ENCODE measurements around the gene ROR1.

ROR1 gene

DNA sequence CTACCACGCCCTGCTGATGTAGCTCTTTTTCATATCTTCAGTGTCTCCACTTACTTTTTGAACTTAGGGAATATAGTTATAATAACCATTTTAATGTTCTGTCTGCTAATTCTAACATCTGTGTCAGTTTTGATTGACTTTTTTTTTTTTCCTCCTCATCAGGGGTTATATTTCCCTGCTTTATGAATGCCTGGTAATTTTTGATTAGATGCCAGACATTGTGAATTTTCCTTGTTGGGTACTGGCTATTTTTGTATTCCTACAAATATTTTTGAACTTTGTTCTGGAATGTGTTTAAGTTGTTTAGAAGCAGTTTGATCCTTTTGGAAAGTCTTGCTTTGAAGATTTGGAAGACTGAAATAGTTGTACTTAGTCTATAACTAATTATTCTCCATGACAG is 82.1 kb downstream of the ROR1 start:
- DNase-seq (ENCODE audit: low read depth), result no peak
- H3K4me3 ChIP-seq (ENCODE audit: low read length), result no peak overlapping the region
- TF ChIP-seq, protein P1, sequence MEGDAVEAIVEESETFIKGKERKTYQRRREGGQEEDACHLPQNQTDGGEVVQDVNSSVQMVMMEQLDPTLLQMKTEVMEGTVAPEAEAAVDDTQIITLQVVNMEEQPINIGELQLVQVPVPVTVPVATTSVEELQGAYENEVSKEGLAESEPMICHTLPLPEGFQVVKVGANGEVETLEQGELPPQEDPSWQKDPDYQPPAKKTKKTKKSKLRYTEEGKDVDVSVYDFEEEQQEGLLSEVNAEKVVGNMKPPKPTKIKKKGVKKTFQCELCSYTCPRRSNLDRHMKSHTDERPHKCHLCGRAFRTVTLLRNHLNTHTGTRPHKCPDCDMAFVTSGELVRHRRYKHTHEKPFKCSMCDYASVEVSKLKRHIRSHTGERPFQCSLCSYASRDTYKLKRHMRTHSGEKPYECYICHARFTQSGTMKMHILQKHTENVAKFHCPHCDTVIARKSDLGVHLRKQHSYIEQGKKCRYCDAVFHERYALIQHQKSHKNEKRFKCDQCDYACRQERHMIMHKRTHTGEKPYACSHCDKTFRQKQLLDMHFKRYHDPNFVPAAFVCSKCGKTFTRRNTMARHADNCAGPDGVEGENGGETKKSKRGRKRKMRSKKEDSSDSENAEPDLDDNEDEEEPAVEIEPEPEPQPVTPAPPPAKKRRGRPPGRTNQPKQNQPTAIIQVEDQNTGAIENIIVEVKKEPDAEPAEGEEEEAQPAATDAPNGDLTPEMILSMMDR (conservative IDR thresholded peaks at IDR 0.05; ENCODE audit: low read depth, low read length), result no peak

DNA sequence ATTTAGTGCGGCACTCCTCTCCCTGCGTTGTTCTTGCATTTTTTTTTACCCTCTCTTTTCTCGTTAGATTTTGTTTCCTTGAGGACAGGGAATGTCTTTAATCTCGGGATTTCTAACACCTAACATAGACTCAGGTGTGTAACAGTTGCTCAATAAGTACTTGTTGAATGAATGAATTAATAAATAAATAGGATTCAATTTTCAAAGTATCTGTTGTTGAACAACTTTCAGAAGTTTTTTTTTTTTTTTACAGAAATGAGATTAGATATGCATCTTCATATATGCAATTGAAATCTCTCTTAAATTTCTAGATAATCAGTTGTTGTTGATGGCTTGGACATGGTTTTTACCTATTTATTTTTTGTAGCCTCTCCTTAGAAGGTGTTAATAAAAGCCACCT is 83.1 kb downstream of the ROR1 start:
- TF ChIP-seq, protein P1 (conservative IDR thresholded peaks at IDR 0.05; ENCODE audit: low read depth, low read length), result no peak

DNA sequence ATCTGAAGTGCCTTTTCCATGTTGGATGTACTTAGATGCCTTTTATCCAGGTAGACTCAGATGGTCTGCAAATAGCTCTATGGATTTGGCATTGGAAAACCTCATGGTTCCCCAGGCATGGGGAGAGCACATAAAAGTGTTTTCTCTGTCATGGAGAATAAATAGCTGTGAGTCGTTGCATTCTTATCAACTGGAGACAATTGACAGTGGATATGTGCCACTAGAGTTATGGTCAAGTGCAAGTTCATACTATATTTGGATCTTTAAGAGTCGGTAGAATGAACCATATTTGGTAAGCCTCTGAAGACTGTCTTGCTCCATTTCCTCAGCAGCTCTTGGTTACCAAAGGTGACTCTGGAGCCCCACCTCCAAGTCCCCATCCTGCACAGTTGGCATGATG is 83.7 kb downstream of the ROR1 start:
- no peak for DNase-seq (ENCODE audit: low read depth)
- TF ChIP-seq, protein P1 (conservative IDR thresholded peaks at IDR 0.05; ENCODE audit: low read depth, low read length), result no peak
- no peak overlapping the region for H3K4me3 ChIP-seq (ENCODE audit: low read length)

More for the DNA sequence above, 83.1 kb downstream of the ROR1 start:
- DNase-seq (ENCODE audit: low read depth), result no peak
- no peak overlapping the region for H3K4me3 ChIP-seq (ENCODE audit: low read length)

DNA sequence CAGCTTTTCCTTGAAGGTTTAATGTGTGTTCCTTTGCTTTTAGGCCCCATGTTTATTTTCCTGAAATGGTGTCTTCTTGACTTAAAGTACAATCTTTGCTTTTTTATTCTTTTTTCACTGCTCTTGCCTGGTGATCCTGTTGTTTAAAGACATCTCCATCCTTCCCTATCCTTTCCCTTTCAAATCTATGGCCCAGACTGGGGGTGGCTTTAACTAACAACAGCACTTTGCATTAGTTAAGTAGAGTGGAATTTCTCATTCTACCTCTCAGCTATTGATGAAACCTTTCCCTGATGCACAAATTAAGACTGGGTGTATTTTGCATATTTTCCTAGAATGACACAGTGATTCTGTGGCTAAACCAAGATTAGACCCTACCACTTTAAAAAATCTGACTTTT is 84.3 kb downstream of the ROR1 start:
- no peak for DNase-seq (ENCODE audit: low read depth)
- TF ChIP-seq, protein P1 (conservative IDR thresholded peaks at IDR 0.05; ENCODE audit: low read depth, low read length), result no peak
- H3K4me3 ChIP-seq (ENCODE audit: low read length), result no peak overlapping the region

DNA sequence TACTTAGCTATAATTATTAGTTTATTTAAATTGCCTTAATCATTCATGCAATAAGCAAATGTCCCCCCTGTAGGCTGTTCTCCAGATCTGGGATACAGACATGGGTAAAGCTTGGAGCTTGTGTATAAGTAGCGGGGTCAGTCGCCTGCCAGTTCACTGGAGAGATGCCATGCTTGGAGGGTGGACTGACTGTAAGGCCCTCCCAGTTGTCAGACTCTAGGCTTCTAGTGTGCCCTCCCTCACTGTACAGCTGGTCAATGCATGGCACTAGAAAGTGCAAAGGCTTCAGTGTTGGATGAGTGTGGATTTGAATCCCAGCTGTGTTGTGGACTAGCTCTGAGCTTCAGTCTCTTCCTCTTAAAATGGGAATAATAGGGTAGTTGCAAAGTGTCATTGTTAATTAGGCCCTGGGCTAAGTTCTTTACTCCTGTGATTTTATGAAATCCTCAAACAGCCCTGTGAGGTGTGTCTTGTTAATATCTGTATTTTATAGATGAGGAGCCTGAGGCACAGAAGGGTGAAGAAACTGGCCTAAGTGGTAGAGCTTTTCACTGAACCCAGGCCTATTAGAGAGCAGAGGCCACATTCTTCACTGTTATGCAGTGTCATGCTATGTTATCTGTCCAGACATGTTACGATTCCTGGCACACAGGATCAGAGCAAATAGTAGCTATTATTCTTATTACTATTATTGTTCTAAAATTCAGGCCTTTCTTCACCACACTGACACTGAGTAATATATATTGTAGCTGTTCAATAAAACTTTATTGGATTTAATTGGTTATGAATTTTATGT is 85.9 kb downstream of the ROR1 start:
- no peak for DNase-seq (ENCODE audit: low read depth)
- TF ChIP-seq, protein P1 (conservative IDR thresholded peaks at IDR 0.05; ENCODE audit: low read depth, low read length), result no peak

DNA sequence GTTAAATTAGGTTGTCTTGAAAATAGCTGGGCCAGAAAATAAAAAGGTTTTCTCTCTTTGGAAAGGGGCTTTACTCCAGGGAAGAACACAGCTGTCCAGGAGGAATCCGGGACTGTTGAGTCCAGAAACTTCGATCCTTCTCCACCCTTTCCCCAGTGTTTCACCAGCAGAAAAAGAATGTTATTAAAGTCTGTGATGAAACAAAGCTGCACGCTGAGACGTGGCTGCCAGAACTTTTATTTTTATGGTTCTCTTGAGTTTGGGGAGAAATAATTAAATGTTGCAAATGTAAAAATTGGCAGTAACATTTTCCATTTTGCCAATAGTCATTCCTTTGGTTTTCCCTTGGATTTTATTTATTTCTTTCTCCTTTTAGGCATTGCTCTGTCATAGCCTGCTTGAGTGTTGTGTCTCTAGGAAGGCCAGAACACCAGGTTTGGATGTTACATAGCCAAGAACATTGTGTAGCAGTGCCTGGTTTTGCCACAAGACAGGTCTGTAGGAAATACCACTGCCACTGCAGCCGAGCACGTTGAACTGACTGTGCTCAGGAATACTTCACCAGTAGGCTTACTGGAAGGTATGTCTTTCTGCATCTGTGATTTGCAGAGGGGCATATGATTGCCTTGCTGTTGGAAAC is 87.4 kb downstream of the ROR1 start:
- TF ChIP-seq, protein P1 (conservative IDR thresholded peaks at IDR 0.05; ENCODE audit: low read depth, low read length), result no peak
- DNase-seq (ENCODE audit: low read depth), result no peak
- H3K4me3 ChIP-seq (ENCODE audit: low read length), result no peak overlapping the region

More for the DNA sequence above, 85.9 kb downstream of the ROR1 start:
- no peak overlapping the region for H3K4me3 ChIP-seq (ENCODE audit: low read length)

DNA sequence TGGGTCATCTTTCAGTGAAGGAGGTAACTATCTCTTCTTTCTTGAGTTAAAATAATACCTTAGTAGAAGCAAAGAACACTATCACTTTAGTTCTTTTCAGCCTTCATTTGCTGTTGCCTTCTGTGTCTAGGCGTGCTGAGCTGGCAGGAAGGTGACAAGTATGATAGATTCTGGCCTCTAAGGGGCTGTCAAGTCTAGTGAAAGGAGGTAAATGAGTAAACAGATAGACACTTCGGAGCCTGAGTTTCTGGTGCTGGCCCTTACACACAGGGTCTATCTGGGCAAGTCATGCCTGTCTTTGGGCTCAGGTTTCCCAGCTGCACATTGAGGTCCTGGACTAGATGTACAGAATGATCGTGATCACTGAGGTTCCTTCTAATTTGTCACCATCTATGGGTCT is 89.3 kb downstream of the ROR1 start:
- no peak for DNase-seq (ENCODE audit: low read depth)
- TF ChIP-seq, protein P1 (conservative IDR thresholded peaks at IDR 0.05; ENCODE audit: low read depth, low read length), result no peak
- no peak overlapping the region for H3K4me3 ChIP-seq (ENCODE audit: low read length)
